Kidney (tissue), 14 donors: ENCODE data around the gene SS18. TPM values are rescaled to one million over a fixed set of nuclear protein-coding genes. Genes with fewer than 3 reads are reported as not detected.
"Not testable (repeated sequence)": the region's sequence is repeated elsewhere in the genome, so short reads cannot be mapped to it uniquely, and the experiment has no call there.

Source experiments
- DNase-seq, 5 donors: peaks; one replicate each; pipeline ENCODE4 v3.0.0-alpha.2; 2013 to 2020
- FAIRE-seq: peaks from 2 replicates; lab custom pipeline; 2012; peaks lifted over from hg19 to GRCh38; lab: Jason Lieb, UNC
- H3K27ac ChIP-seq, 2 donors: one replicate each; pipeline ENCODE4 v1.7.0; 2013; ENCODE audit warnings: low read depth in 2 of 2, low read length in 2 of 2, inconsistent platforms in 1 of 2
- H3K27me3 ChIP-seq: one replicate; pipeline ENCODE4 v1.7.1; 2013; ENCODE audit warnings: low read length, inconsistent platforms; ENCODE audit not compliant: control insufficient read depth, insufficient read depth
- H3K36me3 ChIP-seq, 3 donors: one replicate each; pipeline versions ENCODE4 v1.7.0 to v1.7.1; 2013; ENCODE audit warnings: low read length in 3 of 3, control low read depth in 1 of 3, inconsistent platforms in 1 of 3; ENCODE audit not compliant: insufficient read depth in 3 of 3, control insufficient read depth in 2 of 3
- H3K4me1 ChIP-seq, 3 donors: one replicate each; pipeline versions ENCODE4 v1.7.0 to v1.7.1; 2013; ENCODE audit warnings: low read length in 3 of 3, inconsistent platforms in 1 of 3, low read depth in 1 of 3; ENCODE audit not compliant: control insufficient read depth in 2 of 3, insufficient read depth in 2 of 3
- H3K4me3 ChIP-seq, 3 donors: one replicate each; pipeline versions ENCODE4 v1.7.0 to v1.8.1; 2013; ENCODE audit warnings: low read length in 3 of 3, control low read depth in 1 of 3, inconsistent platforms in 1 of 3
- H3K9ac ChIP-seq, 3 donors: one replicate each; pipeline versions ENCODE4 v1.7.0 to v1.7.1; 2013; ENCODE audit warnings: low read length in 3 of 3, control low read depth in 1 of 3, inconsistent platforms in 1 of 3
- H3K9me3 ChIP-seq, 3 donors: one replicate each; pipeline versions ENCODE4 v1.7.0 to v1.7.1; 2013; ENCODE audit warnings: low read length in 3 of 3, control low read depth in 1 of 3, inconsistent platforms in 1 of 3; ENCODE audit not compliant: control insufficient read depth in 2 of 3, insufficient read depth in 1 of 3
- intact Hi-C: fragments of 100-400 bp; cut with DNase I; formaldehyde crosslinking; loops from one replicate; pipeline ENCODE4 v1.11.1; 2022
- polyA plus RNA-seq: library from polyadenylated mRNA; stranded (reverse); fragments of 350-450 nt; fragmentation: Illumina TruSeq; extraction: RNeasy Lipid Tissue Mini Kit (QIAGEN cat#74804); gene quantifications from one replicate; pipeline ENCODE4 v1.2.3, GENCODE V29; 2014; ENCODE audit warnings: low read depth, low replicate concordance; ENCODE audit not compliant: insufficient read depth
- total RNA-seq: library from RNA; stranded (reverse); fragmentation: NEBNext Ultra II Directional; extraction: Animal tissue kit (Norgen Biotek cat#: 25700); gene quantifications from one replicate; pipeline ENCODE4 v1.2.1, GENCODE V29; 2021
- TF ChIP-seq, protein P1 (sequence below): IDR thresholded peaks from 3 replicates; pipeline ENCODE4 v1.5.1; 2012; ENCODE audit warnings: mild to moderate bottlenecking, moderate library complexity, borderline replicate concordance; ENCODE audit not compliant: insufficient read depth; ENCODE audit errors: extremely low read depth
- donor health status: control.
- donor health status: control.
- donor health status: control.
- donor health status: control.
- donor health status: control.
- donor health status: DM: yes; HTN: yes; CAD: no.
- donor health status: Normal renal cell carcinoma (clear cell type).

Gene SS18
- total and polyA plus RNA-seq, 2 donors from 2014 or later: 43.2 to 89.6 TPM

DNA sequence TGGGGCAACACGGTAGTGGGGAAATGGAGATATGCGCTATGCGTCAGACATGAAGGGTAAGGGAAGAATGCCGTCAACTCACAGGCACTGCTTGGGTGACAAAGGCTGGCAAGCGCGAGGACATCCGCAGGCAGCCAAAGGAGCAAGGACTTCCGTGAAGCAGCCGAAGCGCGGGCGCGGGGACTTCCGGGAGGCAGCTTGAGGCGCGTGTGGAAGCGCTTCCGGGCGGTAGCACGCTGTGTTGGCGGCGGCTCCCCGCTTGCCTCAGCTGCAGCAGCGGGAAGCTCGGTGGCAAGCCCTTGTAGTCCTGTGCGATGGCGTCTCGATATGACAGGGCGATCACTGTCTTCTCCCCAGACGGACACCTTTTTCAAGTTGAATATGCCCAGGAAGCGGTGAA is 43.2 kb upstream of the SS18 start, which contains the start of gene PSMA8:
TSS of gene PSMA8 (plus strand) at position 218 of the 400 bp plus-strand sequence. CDS start at position 315, 97 bp downstream.
- H3K27ac ChIP-seq: no peak within 1 kb of the TSS
- H3K4me3 ChIP-seq: no peak within 1 kb of the TSS
- DNase-seq (peak in 1 of 5 donors; percentile 72), FAIRE-seq (no peak)
- no peaks in the 10 kb centered on the region for H3K9me3 ChIP-seq
- TF ChIP-seq, protein P1, sequence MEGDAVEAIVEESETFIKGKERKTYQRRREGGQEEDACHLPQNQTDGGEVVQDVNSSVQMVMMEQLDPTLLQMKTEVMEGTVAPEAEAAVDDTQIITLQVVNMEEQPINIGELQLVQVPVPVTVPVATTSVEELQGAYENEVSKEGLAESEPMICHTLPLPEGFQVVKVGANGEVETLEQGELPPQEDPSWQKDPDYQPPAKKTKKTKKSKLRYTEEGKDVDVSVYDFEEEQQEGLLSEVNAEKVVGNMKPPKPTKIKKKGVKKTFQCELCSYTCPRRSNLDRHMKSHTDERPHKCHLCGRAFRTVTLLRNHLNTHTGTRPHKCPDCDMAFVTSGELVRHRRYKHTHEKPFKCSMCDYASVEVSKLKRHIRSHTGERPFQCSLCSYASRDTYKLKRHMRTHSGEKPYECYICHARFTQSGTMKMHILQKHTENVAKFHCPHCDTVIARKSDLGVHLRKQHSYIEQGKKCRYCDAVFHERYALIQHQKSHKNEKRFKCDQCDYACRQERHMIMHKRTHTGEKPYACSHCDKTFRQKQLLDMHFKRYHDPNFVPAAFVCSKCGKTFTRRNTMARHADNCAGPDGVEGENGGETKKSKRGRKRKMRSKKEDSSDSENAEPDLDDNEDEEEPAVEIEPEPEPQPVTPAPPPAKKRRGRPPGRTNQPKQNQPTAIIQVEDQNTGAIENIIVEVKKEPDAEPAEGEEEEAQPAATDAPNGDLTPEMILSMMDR: no peak
- no peaks in the 10 kb centered on the region for H3K36me3 ChIP-seq
- no peak within 1 kb of the TSS for H3K9ac ChIP-seq
- H3K27me3 ChIP-seq: no peaks in the 10 kb centered on the region
- H3K4me1 ChIP-seq: no peaks in the 10 kb centered on the region
- intact Hi-C loops: no loop called here

DNA sequence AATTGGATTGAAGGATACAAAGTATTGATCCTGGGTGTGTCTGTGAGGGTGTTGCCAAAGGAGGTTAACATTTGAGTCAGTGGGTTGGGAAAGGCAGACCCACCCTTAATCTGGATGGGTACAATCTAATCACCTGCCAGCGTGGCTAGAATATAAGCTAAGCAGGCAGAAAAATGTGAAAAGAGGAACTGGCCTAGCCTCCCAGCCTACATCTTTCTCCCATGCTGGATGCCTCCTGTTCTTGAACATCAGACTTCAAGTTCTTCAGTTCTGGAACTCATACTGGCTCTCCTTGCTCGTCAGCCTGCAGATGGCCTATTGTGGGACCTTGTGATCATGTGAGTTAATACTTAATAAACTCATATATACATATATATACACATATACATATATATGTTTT is 37.8 kb upstream of the SS18 start:
- H3K9me3 ChIP-seq, intact Hi-C loops, H3K4me1 ChIP-seq, H3K36me3 ChIP-seq, FAIRE-seq, H3K27ac ChIP-seq, H3K4me3 ChIP-seq, H3K27me3 ChIP-seq, DNase-seq, H3K9ac ChIP-seq: not testable (repeated sequence)

- no peak for FAIRE-seq
- intact Hi-C loops: no loop called here
- H3K27ac ChIP-seq: no peak overlapping the region
- no peaks in the 10 kb centered on the region for H3K4me1 ChIP-seq
- no peak overlapping the region for H3K9ac ChIP-seq
- H3K4me3 ChIP-seq: no peak overlapping the region
- no peaks in the 10 kb centered on the region for H3K9me3 ChIP-seq
- no peaks in the 10 kb centered on the region for H3K27me3 ChIP-seq
- TF ChIP-seq, protein P1: no peak
- no peaks in the 10 kb centered on the region for H3K36me3 ChIP-seq
- no peak for DNase-seq
These were observed 37.4 kb upstream of the SS18 start for GRCh38 chr18:26127786-26128185.

DNA sequence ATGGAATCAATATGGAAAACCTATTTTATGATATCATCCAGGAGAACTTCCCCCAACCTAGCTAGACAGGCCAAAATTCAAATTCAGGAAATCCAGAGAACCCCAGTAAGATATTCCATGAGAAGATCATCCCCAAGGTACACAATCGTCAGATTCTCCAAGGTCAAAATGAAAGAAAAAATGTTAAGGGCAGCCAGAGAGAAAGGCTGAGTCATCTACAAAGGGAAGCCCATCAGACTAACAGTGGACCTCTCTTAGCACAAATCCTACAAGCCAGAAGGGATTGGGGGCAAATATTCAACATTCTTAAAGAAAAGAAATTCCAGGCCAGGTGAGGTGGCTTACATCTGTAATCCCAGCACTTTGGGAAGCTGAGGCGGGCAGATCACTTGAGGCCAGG is 31.6 kb upstream of the SS18 start:
- DNase-seq, H3K27me3 ChIP-seq, H3K9me3 ChIP-seq, H3K4me1 ChIP-seq, FAIRE-seq, H3K9ac ChIP-seq, intact Hi-C loops, H3K36me3 ChIP-seq, H3K4me3 ChIP-seq, H3K27ac ChIP-seq: not testable (repeated sequence)
